ENCODE results near the gene GALNT16. TPM values are rescaled to one million over a fixed set of nuclear protein-coding genes. Genes with fewer than 3 reads are reported as not detected.
"Not testable (repeated sequence)": the region's sequence is repeated elsewhere in the genome, so short reads cannot be mapped to it uniquely, and the experiment has no call there.

The GALNT16 gene
- total RNA-seq, 4 donors from 2014 or later, result 4.4 to 47.9 (median 11.6) TPM

DNA sequence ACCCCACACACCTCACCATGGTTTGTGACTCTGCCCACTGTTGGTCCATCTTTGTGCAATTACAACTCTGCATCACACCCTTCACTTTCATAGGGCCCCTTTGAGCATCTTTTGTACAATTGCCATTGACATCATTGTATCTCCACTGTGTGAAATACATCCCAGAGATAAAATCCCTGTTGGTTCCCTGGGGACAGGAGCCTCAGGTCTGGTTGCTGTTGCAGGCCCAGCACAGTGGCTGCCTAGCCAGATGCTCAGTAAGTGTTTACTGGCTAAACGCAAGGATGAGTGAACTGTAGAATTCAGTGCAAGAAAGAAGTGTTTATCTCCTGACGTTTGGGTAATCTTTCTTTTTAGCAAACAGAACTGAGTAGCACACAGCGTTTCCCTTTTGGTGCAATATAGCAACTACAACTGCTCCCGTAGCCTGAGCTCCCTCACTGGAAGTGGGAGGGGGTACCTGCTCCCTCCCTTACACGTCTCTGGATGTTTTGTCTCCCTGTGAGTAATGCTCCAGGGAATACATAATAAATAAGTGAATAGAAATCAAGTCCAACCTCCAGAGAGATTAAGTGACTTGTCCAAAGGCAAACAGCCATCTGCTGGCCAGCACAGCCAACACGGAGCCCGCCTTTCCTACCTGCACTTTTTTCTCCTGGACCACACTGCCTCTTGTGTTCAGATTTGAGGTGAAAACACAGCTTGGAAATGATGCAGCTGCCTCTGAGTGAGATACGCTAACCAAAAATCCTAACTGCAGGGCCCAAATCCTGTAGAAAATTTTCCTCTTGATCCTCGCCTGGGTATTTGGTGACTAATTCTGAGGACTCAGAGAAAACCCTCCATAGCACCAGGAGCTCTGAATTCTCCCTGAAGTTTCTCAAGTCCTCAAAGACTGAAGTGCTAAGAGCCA is 27.4 kb downstream of the GALNT16 start:
- Histone ChIP-seq H3K27me3 (no peaks in the 10 kb centered on the region), H3K27ac (peak overlapping the region; percentile 16 to 50 (median 38)), H3K4me3 (no peak overlapping the region), H3K36me3 (no peaks in the 10 kb centered on the region), H3K4me1 (peaks cover 0 to 17% (median 0%) of the 10 kb centered on the region in 4 donors), H3K9me3 (no peaks in the 10 kb centered on the region)
- DNase-seq, result no peak
- TF ChIP-seq POLR2A (IDR thresholded peaks at IDR 0.05), result no peak
- TF ChIP-seq, protein P1, sequence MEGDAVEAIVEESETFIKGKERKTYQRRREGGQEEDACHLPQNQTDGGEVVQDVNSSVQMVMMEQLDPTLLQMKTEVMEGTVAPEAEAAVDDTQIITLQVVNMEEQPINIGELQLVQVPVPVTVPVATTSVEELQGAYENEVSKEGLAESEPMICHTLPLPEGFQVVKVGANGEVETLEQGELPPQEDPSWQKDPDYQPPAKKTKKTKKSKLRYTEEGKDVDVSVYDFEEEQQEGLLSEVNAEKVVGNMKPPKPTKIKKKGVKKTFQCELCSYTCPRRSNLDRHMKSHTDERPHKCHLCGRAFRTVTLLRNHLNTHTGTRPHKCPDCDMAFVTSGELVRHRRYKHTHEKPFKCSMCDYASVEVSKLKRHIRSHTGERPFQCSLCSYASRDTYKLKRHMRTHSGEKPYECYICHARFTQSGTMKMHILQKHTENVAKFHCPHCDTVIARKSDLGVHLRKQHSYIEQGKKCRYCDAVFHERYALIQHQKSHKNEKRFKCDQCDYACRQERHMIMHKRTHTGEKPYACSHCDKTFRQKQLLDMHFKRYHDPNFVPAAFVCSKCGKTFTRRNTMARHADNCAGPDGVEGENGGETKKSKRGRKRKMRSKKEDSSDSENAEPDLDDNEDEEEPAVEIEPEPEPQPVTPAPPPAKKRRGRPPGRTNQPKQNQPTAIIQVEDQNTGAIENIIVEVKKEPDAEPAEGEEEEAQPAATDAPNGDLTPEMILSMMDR (IDR thresholded peaks at IDR 0.05), result no peak

DNA sequence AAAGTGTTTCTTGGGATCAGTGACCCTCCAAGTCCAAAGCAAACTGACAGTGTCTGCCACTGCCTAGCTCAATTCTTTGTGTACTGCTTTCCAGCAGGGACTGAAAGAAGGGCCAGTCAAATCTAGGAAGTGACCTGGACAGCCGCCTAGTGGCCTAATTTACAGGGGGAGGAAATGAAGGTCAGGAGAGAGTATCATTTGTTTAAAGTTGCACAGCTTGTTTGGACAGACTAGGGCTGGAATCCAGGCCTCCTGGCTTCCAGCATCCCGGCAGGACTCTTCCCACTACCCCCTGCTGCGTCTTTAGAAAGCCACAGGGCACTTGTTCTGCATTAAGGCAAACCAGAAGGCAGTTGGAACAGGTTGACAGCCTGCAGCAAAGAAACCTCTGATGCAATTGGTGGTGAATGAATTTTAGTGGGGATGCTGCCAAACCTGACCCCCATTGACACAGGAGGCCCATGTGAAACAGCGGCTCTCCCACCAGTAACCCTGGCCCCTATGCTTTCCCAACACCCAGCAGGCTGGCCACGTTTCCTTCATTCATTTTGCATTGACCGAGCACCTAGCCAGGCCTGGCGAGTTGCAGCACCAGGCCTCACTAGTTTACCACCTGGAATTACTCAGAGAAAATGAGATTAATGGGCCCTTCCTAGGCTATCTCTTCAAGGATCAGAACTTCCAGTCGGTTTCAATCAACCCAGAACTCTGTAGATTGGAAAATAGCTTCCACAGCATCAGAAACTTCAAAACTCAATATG is 28.2 kb downstream of the GALNT16 start:
- H3K36me3 ChIP-seq, result no peaks in the 10 kb centered on the region
- no peaks in the 10 kb centered on the region for H3K27me3 ChIP-seq
- TF ChIP-seq POLR2A (IDR thresholded peaks at IDR 0.05), result no peak
- TF ChIP-seq, protein P1 (IDR thresholded peaks at IDR 0.05), result peak in 2 of 6 experiments; percentile 40 to 41
- peak in 1 of 3 donors; percentile 54 for DNase-seq
- H3K4me1 ChIP-seq, result peaks cover 0 to 17% (median 0%) of the 10 kb centered on the region in 4 donors
- peak overlapping the region; percentile 16 to 50 (median 38) for H3K27ac ChIP-seq
- no peak overlapping the region for H3K4me3 ChIP-seq
- H3K9me3 ChIP-seq, result no peaks in the 10 kb centered on the region

DNA sequence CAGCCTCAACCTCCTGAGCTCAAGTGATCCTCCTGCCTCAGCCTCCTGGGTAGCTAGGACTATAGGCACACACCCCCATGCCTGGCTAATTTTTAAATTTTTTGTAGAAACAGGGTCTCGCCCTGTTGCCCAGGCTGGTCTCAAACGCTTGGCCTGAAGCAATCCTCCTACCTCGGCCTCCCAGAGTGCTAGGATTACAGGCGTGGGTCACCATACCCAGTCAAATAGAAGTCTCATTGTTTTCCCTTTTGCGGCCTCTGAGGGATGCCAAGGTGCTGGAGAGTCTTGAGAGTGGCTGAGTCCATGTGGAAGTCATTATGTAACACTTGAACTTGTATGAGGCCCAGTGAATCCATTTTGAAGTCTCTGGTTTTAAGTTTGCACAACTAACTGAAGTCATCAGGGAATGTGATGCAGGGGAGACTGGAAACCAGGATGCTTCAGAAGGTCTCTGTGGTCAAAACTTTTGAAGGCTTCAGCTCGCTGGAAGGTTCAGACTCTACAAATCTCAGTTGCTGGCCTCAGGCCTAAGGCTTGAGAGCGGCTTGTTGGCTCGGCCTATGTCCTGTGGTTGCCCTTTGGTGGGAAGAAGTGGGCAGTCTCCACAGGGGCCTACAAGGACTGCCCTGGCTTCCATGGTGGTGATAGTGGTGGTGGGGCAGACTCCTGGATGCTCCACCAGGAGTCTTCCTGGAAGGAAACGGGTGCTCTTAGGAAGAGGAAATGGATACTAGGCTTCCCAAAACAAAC is 29.2 kb downstream of the GALNT16 start:
- peak overlapping the region in 2 of 4 donors; percentile 22 to 38 for H3K27ac ChIP-seq
- no peak for TF ChIP-seq POLR2A (IDR thresholded peaks at IDR 0.05)
- TF ChIP-seq, protein P1 (IDR thresholded peaks at IDR 0.05), result no peak

DNA sequence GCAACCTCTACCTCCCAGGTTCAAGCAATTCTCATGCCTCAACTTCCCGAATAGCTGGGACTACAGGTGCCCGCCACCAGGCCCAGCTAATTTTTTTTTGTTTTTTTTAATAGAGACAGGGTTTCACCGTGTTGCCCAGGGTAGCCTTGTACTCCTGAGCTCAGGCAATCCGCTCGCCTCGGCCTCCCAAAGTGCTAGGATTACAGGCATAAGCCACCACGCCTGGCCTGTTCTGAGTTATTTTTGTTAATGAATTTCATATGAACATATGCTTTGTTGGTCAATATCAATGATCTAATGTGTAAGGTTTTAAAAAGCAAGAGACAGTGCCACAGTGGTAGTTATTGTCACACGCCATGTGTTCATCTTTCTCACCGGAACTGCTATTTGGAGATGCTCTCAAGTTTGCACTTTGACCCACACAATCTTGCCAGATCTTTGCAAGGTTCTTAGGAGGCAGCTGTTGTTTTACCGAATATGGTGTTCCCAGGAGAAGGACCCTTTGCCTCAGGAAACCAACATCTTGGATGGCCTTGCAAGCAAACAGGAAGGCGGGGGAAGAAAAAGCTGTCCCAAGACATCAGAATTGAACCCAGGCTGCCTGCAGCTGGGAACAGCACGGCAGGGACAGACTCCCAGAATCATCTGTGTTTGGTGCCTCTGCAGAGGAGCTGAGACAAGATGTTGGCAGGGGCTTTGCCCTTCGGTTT is 30.0 kb downstream of the GALNT16 start:
- Histone ChIP-seq H3K9me3 (no peaks in the 10 kb centered on the region), H3K4me1 (peaks cover 0 to 17% (median 0%) of the 10 kb centered on the region in 4 donors), H3K27me3 (no peaks in the 10 kb centered on the region), H3K36me3 (no peaks in the 10 kb centered on the region), H3K27ac (peak overlapping the region in 2 of 4 donors; percentile 22 to 38), H3K4me3 (no peak overlapping the region)
- no peak for DNase-seq
- TF ChIP-seq, protein P1 (IDR thresholded peaks at IDR 0.05), result no peak
- TF ChIP-seq POLR2A (IDR thresholded peaks at IDR 0.05), result no peak

More for the DNA sequence above, 29.2 kb downstream of the GALNT16 start:
- Histone ChIP-seq H3K27me3 (no peaks in the 10 kb centered on the region), H3K4me3 (no peak overlapping the region), H3K4me1 (peaks cover 0 to 17% (median 0%) of the 10 kb centered on the region in 4 donors), H3K36me3 (no peaks in the 10 kb centered on the region), H3K9me3 (no peaks in the 10 kb centered on the region)
- DNase-seq, result no peak

DNA sequence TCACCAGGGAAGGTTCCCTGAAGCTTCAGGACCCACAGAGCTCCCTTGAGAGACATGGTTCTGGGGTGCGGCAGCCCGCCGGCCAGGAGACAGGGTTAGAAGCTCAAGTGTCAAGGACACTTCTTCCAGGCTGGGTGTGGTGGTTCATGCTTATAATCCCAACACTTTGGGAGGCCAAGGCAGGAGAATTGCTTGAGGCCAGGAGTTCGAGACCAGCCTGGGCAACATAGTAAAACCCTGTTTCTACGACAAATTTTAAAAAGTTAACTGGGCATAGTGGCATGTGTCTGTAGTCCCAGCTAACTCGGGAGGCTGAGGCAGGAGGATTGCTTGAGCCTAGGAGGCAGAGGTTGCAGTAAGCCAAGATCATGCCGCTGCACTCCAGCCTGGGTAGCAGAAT is 30.9 kb downstream of the GALNT16 start:
- not testable (repeated sequence) for H3K27me3 ChIP-seq, DNase-seq, H3K4me3 ChIP-seq, H3K36me3 ChIP-seq, H3K9me3 ChIP-seq
- peaks cover 0 to 17% (median 0%) of the 10 kb centered on the region in 4 donors for H3K4me1 ChIP-seq
- peak overlapping the region in 1 of 4 donors; percentile 38 for H3K27ac ChIP-seq
